HG03103 (cell line): ENCODE results near the gene ACTR1A.
"Not testable (repeated sequence)": the region's sequence is repeated elsewhere in the genome, so short reads cannot be mapped to it uniquely, and the experiment has no call there.

Experiments
- ATAC-seq: cut with Tn5 transposase; IDR thresholded peaks from one replicate; pipeline ENCODE4 v1.9.1; 2021; ENCODE audit warnings: low read depth; ENCODE audit not compliant: unreplicated experiment

ACTR1A gene

GRCh38 chr10:102457591-102458150 lies 44.8 kb downstream of the ACTR1A start:
- no peak for ATAC-seq

- no peak for ATAC-seq
Measured at GRCh38 chr10:102455893-102456471, 46.5 kb downstream of the ACTR1A start.

- ATAC-seq: not testable (repeated sequence)
Measured at GRCh38 chr10:102454662-102455487, 47.6 kb downstream of the ACTR1A start.

GRCh38 chr10:102453502-102453901 lies 49.0 kb downstream of the ACTR1A start:
- ATAC-seq: no peak

- ATAC-seq: no peak
Measured at GRCh38 chr10:102452672-102453340, 49.7 kb downstream of the ACTR1A start.

GRCh38 chr10:102451105-102451969 lies 51.2 kb downstream of the ACTR1A start, which contains the start of gene C10orf95:
TSS of gene C10orf95 (minus strand) at chr10:102451543. CDS start at chr10:102451093, 450 bp downstream.
- no peak for ATAC-seq

- ATAC-seq: peak; percentile 63
Measured at GRCh38 chr10:102450374-102451104, 52.0 kb downstream of the ACTR1A start.

GRCh38 chr10:102450124-102450373 lies 52.5 kb downstream of the ACTR1A start:
- ATAC-seq: no peak

- ATAC-seq: peak; percentile 55
Measured at GRCh38 chr10:102449321-102450123, 53.0 kb downstream of the ACTR1A start.

GRCh38 chr10:102444851-102445250 lies 57.7 kb downstream of the ACTR1A start:
- no peak for ATAC-seq

- ATAC-seq: no peak
Measured at GRCh38 chr10:102438374-102438773, 64.1 kb downstream of the ACTR1A start.

- no peak for ATAC-seq
Measured at GRCh38 chr10:102437515-102437914, 65.0 kb downstream of the ACTR1A start.

GRCh38 chr10:102436312-102436711 lies 66.2 kb downstream of the ACTR1A start:
- ATAC-seq: no peak

GRCh38 chr10:102435529-102436233 lies 66.8 kb downstream of the ACTR1A start:
- no peak for ATAC-seq

- no peak for ATAC-seq
Measured at GRCh38 chr10:102435133-102435497, 67.4 kb downstream of the ACTR1A start.

GRCh38 chr10:102434394-102435132 lies 67.9 kb downstream of the ACTR1A start:
- ATAC-seq: no peak

- no peak for ATAC-seq
Measured at GRCh38 chr10:102433619-102434046, 68.9 kb downstream of the ACTR1A start.
